Uterus (tissue), 2 donors: Measurements from ENCODE around the gene GSE1.

ENCODE experiments used
- CTCF ChIP-seq, 4 experiments: fragments of 200-600 bp in 2 of 4; fragments of 450-650 bp in 2 of 4; sonication (generic) in 2 of 4; IDR thresholded peaks; one replicate each; pipeline ENCODE4 v1.5.1; 2016 to 2019; ENCODE audit warnings: antibody characterized with exemption in 4 of 4, mild to moderate bottlenecking in 2 of 4, moderate library complexity in 1 of 4
- POLR2A ChIP-seq, 2 donors: fragments of 450-650 bp; IDR thresholded peaks; one replicate each; pipeline ENCODE4 v1.6.1; 2016; ENCODE audit warnings: antibody characterized with exemption in 2 of 2, mild to moderate bottlenecking in 1 of 2, moderate library complexity in 1 of 2

- TF ChIP-seq CTCF (IDR thresholded peaks at IDR 0.05) = no peak
- no peak for TF ChIP-seq POLR2A (IDR thresholded peaks at IDR 0.05)
These were observed 30.5 kb downstream of the GSE1 start for GRCh38 chr16:85643631-85644030.
